GM12891 (cell line): Measurements from ENCODE around the gene COG5.

Experiments used
- DNase-seq: peaks from one replicate; pipeline ENCODE4 v3.0.0; 2011; ENCODE audit warnings: low spot score; ENCODE audit not compliant: insufficient read length
- FAIRE-seq: peaks from 2 replicates; lab custom pipeline; 2011; peaks lifted over from hg19 to GRCh38; lab: Jason Lieb, UNC
- PAX5 ChIP-seq: IDR thresholded peaks from 2 replicates; pipeline ENCODE4 v1.6.1; 2011; ENCODE audit warnings: low read length, moderate library complexity, mild to moderate bottlenecking; ENCODE audit not compliant: insufficient read depth, severe bottlenecking
- POLR2A ChIP-seq: IDR thresholded peaks from 2 replicates; pipeline ENCODE4 v1.6.1; 2011; ENCODE audit warnings: low read depth, low read length, control low read depth
- POLR2AphosphoS5 ChIP-seq: IDR thresholded peaks from 2 replicates; pipeline ENCODE4 v1.6.1; 2011; ENCODE audit warnings: low read depth, low read length, control low read depth
- POU2F2 ChIP-seq: IDR thresholded peaks from 2 replicates; pipeline ENCODE4 v1.6.1; 2011; ENCODE audit warnings: low read depth, mild to moderate bottlenecking, control low read depth, low read length, moderate library complexity
- SPI1 ChIP-seq: IDR thresholded peaks from 2 replicates; pipeline ENCODE4 v1.6.1; 2011; ENCODE audit warnings: low read depth, low read length, control low read depth
- TAF1 ChIP-seq: IDR thresholded peaks from 2 replicates; pipeline ENCODE4 v1.6.1; 2011; ENCODE audit warnings: low read depth, low read length, control low read depth

COG5 gene

DNA sequence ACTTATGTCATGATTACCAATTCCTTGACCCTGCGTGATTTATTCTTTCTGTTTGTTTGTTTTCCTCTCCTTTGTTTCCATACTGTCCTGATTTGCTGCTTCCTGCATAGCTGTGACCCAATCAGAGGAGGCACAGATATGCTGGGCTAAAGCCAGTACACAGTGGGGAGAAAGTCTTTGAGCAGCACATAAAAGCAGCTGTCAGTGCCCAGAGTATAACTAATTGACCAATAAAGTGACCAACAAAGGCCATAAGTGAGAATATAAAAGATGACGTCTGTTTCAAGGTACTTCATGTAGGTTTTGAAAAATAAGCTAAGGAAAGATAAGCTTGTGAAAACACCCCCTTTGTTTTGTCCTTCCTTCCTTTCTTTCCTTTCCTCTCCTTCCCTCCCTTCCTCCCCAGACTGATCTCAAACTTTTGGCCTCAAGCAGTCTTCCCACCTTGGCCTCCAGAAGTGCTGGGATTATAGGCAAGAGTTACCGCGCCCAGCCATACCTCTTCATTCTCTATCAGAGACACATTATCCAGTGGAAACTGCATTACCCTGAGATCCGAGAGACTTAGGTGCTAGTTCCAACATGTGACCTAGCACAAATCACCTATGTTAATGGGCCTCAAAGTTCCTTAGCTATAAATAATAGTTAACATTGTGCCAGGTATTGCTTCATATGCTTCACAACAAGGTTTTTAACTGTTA, 33.3 kb upstream of the COG5 start:
- DNase-seq (no peak), FAIRE-seq (peak; percentile 31)
- TF ChIP-seq SPI1 (no peak), POLR2A (no peak), POLR2AphosphoS5 (no peak), TAF1 (no peak), PAX5 (no peak), POU2F2 (no peak)

DNA sequence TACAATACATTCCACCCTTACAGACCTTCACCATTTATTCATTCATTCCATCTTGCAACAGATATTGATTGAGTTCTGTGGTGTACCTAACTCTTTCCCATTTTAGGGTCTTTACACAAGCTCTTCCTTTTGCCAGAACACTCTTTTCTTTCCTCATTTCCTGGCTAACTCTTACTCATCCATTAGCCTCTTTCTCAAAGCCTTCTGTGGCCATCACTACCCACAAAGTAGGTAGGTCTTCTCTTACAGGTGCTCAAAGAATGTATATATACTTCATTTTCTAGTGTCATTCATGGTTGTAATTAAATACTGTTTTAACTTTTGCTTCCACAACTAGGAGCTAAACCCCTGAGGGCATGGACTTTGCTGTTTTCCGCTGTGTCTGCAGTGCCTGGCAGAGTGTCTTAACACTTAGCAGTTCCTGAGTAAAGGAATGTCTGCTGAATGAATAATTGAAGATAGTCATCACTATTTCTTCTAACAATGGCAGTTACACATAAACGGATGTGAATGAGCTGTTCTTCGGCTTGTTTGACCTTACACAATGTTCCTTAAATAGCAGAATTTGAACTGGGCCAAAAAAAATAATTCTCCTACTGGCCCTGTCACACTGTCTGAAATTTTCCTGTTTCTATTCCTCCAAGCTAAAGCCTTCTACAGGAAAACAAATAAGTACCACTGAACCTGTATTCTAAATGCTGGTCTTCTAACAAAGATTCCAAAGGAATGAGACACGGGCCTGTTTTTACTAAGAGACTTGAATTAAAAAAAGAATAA, 31.4 kb upstream of the COG5 start:
- FAIRE-seq, result no peak
- no peak for TF ChIP-seq POU2F2
- TF ChIP-seq POLR2A, result no peak
- no peak for TF ChIP-seq POLR2AphosphoS5
- TF ChIP-seq SPI1, result no peak
- TF ChIP-seq TAF1, result no peak
- no peak for TF ChIP-seq PAX5
- no peak for DNase-seq

DNA sequence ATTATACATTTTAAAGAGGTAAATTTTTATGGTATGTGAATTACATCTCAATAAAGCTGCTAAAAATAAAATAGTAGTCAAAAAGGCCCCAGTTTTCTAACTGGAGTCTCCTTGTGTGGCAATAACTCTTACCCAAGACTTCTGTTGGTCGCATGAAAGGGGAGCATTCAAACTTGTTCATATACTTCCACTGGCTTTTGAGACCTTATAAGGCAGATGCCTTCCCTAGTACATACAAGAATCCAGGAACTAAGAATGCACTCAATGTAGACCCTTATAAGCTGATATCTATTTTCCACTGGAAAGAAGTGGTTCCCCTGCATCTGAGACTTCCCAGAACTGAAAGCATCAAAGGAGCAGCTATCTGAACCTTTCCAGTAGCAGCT, 29.3 kb upstream of the COG5 start:
- TF ChIP-seq TAF1 (no peak), POLR2A (no peak)
- no peak for DNase-seq
- no peak for FAIRE-seq

DNA sequence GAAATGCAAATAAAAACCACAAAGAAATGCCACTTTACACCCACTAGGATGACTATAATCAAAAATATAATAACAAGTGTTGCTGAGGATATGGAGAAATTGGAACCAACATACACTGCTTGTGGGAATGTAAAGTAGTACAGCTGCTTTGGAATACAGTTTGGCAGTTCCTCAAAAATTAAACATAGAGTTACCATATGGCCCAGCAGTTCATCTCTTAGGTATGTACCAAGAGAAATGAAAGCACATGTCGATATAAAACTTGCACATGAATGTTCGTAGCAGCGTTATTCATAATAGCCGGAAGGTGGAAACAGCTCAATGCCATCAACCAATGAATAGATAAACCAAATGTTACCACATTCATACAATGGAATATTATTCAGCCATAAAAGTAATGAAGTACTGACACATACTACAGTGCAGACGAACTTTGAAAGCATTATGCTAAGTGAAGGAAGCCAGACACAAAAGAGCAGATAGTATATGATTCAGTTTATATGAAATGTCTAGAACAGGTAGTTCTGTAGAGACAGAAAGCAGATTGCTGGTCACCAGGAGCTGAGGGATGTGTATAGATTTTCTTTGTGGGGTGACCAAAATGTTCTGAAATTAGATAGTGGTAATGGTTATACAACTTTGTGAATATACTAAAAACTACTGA, 28.8 kb upstream of the COG5 start:
- DNase-seq (no peak), FAIRE-seq (peak; percentile 41)
- no peak for TF ChIP-seq SPI1
- no peak for TF ChIP-seq POLR2AphosphoS5
- no peak for TF ChIP-seq POLR2A
- TF ChIP-seq POU2F2, result no peak
- TF ChIP-seq TAF1, result no peak
- TF ChIP-seq PAX5, result no peak

DNA sequence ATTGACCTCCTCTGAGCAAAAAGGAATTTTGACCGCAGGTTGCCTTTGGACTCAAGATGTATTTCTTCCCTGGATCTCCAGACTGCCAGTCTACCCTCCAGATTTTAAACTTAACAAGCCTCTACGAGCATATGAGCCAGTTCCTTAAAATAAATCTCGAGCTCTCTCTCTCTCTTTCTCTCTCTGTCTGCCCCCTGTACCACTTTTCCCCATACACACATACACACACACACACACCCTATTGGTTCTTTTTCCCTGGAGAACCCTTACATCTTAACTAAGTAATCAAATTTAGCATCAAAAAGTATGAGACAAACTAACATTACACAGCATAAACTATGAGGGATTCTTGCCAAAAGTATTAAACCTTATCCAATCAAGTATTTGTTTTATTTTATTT, 27.7 kb upstream of the COG5 start:
- no peak for DNase-seq
- FAIRE-seq, result no peak
- TF ChIP-seq POLR2A, result no peak
- TF ChIP-seq POLR2AphosphoS5, result no peak
- no peak for TF ChIP-seq TAF1
- TF ChIP-seq PAX5, result no peak
- TF ChIP-seq SPI1, result no peak
- no peak for TF ChIP-seq POU2F2

DNA sequence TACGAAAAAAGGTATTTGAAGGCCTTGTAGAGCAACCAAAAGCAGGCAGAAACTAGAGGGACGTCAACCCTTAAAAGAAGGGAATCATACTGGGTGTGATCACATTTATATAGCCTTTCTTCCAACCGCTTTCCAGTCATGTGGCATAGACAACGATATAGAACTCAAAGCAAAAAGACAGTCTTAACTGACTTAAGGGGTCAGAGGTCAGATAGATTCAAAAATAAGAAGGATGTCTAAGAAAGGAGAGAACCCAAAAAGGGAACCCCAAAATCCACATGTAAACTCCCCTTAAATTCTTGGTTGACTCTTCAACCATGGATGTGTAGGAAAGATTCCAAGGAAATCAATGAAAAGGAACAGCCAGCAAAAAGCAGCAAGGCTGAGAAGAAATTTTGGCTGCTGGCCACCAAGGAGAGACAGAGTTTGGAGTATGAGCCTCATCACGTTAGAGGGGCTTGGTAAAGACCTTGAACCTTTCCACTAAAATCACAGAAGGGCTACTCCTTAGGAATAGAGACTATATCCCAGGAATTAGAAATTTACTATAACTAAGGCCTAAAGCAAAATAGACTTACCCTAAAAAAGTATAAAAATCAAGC, 24.9 kb upstream of the COG5 start:
- TF ChIP-seq POLR2AphosphoS5, result no peak
- FAIRE-seq, result no peak
- no peak for DNase-seq

DNA sequence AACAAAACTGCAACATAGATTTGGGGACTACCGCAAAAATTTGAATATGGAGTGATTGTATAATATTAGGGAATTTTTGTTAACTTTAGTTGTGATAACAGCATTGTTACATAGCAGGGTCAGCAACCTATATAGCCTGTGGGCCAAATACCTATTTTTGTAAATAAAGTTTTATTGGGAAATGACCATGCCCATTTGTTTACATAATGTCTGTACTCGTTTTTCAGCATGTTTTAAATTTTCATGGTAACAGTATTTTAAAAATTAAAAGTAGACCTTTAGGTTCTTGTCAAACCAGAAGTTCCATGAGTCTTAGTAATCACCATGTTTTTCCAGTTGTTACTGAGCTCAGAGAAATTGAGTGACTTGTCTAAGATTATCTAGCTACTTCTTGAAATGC, 21.0 kb upstream of the COG5 start:
- DNase-seq (no peak), FAIRE-seq (no peak)
- TF ChIP-seq POLR2A, result no peak
- no peak for TF ChIP-seq POLR2AphosphoS5
- no peak for TF ChIP-seq TAF1
- no peak for TF ChIP-seq POU2F2
- TF ChIP-seq SPI1, result no peak
- TF ChIP-seq PAX5, result no peak

DNA sequence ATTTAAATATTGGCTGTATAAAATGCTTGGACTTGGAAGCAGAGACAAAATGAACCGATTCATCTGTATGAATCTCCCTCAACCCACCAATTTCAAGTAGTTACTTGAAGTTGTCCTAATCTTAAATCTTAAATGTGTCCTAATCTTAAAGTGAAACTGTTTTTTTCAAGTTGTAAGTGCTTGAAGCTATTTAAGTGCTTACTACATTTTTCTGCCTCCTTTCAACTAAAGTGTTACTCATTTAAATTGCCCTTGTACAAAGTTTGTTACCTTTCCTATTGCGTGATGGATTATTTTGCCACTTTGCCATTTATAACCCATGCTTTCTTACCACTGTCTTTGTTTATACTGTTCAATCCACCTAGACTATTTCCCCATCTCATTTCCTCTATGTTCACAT, 19.2 kb upstream of the COG5 start:
- TF ChIP-seq POU2F2, result no peak
- no peak for TF ChIP-seq POLR2A
- no peak for TF ChIP-seq PAX5
- TF ChIP-seq TAF1, result no peak
- TF ChIP-seq SPI1, result no peak
- no peak for TF ChIP-seq POLR2AphosphoS5
- DNase-seq (no peak), FAIRE-seq (no peak)

DNA sequence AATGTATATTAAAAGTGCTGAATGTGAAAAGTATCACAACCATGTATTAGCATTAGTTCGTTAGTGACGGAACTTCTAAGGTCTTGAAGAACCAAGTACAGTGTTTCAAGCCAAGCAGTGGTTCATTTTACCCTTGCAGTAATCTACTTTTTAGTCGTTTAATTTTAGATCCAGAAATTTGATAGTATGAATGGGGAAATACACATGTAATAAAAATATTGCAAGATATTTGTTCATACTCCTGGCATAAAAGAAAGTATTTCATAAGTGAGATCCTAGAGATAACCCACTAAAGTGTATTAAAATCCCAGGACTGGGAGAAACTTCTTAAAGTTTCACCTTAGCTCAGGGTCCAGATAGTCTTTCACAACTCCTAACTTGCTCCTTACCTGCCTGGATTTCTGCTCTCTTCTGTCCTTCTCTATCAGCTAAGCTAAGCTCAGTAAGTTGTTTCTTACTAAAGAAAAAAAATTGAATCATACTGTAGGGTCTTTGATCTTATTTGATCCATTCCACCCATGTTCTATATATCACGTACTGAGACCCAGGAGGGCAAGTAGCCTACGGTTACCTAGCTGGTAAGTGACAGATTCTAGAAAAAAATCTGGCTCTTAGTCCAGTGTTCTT, 17.8 kb upstream of the COG5 start:
- TF ChIP-seq POLR2AphosphoS5 (no peak), SPI1 (no peak), POLR2A (no peak), POU2F2 (no peak), PAX5 (no peak), TAF1 (no peak)
- no peak for FAIRE-seq

DNA sequence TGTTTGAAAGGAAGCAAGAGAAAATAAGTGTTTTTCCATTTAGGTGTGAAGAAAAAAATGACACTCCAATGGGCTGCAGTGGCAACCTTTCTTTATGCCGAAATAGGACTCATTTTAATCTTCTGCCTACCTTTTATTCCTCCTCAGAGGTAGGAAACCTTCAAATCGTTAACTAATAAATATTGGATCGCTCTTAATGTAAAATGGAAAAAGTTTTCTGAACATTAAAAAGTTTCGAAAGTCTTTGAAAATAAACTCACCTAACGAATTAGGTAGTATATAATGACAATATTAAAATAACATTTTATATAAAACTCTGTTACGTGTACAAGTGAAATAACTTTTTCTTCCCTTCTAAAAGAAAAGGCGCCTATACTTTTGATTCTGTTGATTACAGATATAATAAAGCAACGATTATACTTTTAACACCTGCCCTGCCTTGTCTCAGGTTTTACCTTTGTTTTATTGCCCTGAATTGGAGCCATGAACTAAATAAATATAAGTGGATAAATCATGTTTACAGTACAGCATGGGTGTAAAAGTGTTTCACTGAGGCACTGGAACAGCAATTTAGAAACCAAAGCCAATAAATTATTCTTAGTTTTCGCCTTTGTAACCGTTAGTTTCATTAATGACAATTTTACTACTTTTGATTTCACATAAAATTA, 17.1 kb upstream of the COG5 start:
- DNase-seq, result no peak
- FAIRE-seq, result no peak
- TF ChIP-seq POLR2AphosphoS5 (no peak), PAX5 (no peak), POU2F2 (no peak), POLR2A (no peak), TAF1 (no peak), SPI1 (no peak)

More for the DNA sequence above, 17.8 kb upstream of the COG5 start:
- DNase-seq, result no peak
